Inflammatory macrophage treated with lipopolysaccharide for 1 hour (primary cell): ENCODE results near the gene C12orf42.

Source experiments
- DNase-seq, 2 donors: peaks; one replicate each; pipeline ENCODE4 v3.0.0-alpha.2; 2020 to 2022

Gene C12orf42

DNA sequence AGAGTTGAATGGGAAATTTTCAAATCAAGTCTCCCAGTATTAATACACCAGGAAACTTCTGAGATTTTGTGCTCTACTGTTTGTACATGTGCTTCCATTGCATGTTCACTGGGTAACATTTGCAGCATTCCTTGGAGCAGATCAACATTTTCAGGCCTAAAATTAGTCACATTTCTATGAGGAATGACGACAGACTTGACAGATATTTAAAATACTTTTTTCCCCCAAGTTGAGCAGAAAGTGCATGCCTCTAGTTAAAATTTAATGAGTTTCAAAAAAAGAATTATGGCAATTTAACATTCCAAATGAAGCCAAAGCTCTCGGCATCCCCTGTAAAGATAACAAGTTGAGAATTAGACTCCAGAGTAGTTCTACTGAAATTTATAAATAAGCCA lies 72.3 kb downstream of the C12orf42 start:
- no peak for DNase-seq

DNA sequence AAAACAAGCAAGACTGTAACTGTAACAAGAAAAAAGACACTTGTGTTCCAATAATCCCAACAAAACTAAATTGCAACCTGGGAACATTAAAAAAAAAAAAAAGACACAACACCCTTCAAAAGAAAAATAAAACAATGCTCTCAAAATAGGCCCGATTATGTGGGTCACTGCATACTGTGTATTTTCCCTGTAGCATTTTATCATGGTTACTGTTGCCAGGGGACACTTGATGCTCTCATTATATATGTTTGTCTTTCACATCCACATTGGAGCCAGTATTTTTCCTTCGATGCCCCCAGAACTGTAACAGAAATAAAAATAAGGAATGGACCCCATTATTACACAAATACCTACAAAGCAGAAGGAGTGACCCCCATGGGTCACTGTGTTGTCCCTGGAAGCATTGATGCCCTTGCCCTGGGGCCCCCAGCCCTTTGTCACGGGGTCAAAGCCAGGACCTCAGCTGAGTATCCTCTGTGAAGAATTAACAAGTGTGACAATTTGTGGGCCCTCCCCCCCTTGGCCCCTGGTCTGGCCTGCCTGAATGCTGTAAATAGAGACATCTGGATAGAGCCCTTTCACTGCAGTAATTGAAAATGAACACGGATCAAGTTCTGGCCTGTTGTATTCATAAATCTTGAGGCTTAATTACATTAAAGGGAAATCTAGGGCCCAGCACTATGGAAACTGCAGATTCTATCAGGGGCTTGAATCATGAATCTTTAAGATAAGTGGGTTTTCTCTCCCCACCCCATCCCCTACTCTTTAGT lies 72.8 kb downstream of the C12orf42 start:
- no peak for DNase-seq

DNA sequence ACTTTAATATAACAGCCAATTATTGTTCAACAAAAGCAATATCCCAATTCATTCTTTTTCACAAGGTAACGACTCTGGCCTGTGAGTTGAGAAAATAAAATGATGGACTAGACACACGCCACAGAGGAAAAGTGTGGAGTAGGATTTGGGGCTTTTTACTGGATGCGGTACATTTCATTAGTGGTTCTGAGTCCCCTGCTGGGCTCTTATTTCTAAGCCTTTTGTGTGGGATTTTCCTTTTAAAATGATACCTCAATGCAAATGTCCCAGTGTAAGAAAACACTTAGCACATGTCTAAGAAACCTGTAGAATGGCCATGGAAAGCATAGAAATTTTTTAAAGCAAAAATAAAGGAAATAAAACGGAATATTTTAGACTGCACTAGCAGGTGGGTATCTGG lies 73.4 kb downstream of the C12orf42 start:
- no peak for DNase-seq

DNA sequence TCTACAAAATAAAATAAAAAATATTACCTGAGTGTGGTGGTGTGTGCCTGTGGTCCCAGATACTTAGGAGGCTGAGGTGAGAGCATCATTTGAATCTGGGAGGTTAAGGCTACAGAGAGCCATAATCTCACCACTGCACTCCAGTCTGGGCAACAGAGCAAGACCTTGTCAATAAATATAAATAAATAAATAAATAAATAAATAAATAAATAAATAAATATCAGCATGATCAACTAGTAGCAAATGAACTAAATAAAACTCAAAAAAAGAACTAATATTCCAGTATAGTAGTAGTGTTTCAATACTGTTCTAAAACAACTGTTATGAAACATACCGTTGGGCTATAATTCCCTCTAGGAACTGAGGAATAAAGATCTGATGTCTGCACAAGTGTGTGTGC lies 74.4 kb downstream of the C12orf42 start:
- no peak for DNase-seq

DNA sequence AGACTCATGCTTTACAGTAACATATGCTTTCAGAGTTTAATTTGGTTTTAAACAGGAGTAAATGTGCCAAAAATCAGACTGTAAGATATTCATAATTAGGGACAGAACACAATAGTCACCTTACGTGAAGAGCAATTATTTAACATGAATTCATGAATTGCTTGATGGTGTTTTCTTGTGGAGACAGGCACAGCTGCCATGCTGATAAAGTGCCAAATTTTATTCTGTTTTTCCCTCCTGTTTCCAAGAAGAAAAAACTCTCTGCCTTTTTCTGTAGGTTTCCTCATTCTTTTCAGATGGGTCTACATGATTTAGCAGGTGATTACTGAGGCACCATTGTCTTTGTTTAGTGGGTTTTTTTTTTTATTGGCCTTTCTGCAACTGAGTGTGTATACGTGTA lies 80.1 kb downstream of the C12orf42 start:
- DNase-seq = no peak

DNA sequence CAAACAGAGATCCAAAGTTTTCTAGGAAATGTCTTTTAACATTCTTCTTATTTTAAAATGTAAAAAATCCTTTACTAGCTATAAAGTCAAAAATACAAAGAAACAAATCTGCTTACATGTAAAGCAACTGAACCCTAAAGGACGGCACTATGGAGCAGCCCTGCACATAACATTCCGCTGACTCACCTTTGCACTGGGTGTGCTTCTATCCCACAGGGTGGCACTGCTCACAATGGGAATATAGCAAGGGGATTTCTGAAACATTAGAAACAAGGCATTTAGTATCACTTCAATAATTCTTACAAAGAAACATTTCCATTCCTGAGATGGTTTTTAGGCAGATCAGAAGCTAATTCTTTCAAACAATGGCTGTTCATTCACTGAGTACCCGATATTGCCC lies 94.3 kb downstream of the C12orf42 start:
- no peak for DNase-seq

DNA sequence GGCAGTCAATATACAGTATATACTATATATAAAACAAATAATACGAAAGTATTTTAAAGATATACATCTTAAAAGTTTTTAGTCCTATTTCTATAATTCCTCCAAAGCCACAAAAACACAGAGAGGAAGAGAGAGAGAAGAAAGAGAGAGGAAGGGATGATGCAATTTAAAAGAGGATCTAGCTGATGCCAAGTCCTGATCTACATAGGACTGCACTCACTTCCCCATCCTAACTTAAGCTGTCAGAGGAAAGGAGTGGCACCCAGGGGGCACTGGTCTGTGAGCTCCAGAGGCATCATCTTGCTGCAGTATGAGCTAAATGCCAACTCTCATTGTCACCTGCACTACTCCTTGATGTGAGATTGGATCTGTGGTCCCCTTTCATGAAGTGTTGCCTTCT lies 95.8 kb downstream of the C12orf42 start:
- peak in 1 of 2 donors; percentile 7 for DNase-seq

DNA sequence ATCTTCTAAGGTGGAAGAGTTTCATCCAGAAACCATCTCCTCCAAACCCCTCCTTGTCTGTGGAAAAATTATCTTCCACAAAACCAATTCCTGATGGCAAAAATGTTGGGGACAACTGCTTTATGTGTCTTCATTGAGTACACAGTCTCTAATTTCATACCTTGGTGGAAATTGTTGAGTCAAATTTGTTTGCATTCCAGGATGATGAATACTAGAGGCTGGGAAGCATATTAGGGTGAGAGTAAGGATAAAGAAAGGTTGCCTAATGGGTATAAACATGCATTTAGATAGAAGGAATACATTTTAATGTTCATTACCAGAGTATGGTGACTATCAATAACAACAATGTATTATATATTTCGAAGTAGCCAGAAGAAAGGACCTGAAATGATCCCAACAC lies 98.2 kb downstream of the C12orf42 start:
- no peak for DNase-seq

DNA sequence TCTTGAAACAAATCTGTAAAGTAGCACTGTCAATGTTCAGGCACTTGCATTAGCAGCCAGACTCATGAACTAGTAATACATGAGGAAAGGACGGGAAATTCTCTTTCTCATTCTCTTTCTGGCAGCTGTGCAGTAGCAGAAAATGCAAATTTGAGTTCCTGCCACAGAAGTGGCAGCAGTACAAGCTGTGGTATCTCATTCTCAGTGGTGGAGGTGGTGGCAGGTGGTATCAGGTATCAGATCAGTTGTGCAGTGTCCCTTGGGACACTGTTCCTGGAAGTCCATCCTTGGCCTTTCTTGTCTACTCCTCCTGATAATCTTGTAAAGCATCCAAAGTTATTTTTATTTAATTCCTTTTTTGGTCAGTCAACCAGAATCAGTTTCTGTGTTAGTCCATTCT lies 103.0 kb downstream of the C12orf42 start:
- DNase-seq = no peak

DNA sequence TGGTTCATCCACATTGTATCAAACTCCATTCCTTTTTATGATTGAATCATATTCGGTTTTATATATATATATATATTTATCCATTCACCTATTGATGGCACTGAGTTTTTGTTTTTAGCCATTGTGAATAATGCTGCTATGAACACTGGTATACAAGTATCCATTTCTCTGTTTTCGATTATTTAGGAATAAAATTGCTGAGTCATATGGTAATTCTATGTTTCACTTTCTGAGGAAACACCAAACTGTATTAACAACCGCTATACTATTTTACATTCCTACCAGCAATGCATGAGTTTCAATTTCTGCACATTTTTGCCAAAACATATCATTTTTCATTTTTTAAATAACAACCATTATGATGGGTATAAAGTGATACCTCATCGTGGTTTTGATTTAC lies 104.7 kb downstream of the C12orf42 start:
- DNase-seq = no peak

DNA sequence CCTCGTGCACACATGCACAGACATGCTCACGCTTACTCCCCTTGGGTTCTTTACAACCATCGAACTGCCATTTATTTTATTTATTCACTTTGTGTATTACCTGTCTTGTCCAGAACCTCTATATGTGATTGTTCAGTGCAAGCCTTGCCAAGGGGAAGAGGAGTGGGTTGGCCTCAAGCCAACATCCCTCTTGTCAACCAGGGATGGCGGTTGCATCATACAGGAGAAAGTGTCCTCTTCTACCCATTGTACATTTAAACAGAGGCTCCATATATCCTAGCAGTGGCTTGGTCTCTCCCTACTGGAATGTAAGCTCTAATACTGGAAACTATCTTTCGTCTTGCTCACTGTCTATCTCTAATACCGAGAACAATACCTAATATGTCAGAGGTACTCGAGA lies 108.4 kb downstream of the C12orf42 start:
- DNase-seq = no peak

DNA sequence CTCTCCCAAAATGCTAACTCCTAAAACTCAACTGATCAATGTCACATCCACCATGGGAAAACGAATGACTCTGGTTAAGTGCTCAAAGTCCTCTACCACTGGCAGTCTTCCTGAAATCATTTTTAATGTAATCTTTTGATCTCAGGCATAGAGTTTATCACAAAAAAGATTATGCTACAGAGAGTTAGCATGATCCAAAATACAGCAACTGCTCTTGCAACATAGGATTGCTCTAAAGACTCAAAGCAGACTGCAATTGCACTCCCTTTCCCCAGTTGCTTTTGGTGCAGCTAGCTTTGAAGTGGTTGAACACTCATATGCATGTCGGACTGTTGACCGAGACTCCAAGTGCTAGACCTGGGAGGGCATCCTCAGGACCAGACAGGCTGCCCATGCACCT lies 109.3 kb downstream of the C12orf42 start:
- no peak for DNase-seq

DNA sequence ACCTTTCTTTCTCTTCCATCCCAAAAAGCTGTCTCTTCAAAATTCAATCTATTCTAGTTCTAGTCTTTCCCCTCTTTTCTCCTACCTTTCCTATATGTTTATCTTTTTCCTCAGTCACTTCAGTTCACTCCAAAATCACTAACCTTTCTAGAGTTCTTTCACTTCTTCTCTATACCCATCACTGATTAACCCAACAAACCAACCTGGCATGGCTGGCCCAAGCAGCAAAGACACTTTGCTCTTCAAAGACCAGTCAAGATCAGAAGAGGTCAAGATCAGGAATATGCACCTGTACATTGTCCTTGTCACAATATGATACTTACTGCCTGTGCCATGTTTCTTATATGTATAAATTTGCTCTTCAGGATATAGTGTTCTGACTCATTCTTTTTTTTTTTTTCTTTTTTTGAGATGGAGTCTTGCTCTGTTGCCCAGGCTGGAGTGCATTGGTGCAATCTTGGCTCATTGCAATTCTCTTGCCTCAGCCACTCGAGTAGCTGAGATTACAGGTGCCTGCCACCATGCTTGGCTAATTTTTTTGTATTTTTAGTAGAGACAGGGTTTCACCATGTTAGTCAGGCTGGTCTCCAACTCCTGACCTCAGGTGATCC lies 112.9 kb downstream of the C12orf42 start:
- no peak for DNase-seq

DNA sequence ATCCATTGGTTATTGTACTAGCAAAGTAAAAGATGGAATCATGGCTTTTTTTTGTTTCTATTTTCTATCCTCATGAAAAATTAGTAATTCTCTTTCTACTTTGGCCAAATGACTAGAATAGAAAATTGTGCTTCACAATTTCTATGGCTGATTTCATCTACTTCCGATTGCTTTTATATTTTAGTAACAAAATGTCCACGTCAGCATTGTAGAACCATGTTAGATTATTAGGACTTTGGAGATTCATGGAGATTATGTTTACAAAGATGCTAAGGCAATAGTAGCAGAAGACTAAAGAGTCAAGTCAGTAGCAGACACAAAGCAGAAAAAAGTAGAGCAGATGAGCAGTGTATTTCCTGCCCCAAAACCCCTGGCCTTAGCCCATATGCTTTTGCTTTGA lies 113.6 kb downstream of the C12orf42 start:
- no peak for DNase-seq

DNA sequence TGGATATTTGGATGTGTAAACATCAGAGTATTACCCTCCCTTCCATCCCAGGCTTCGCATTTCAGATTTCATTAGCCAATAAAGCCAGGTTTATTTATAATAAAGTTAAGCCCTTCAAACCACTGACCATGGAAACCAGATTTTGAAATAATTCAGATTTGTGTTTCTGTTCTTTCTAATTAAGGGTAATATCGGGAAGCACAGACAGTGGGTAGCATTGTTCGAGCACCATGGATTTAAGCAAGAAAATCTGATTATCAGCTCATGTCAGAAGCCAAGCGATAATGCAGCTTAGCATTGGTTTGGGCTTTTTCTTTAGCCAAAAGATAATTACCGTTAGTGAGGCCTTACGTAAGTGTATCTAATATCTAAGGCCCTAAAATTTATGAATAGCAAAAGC lies 116.1 kb downstream of the C12orf42 start:
- no peak for DNase-seq

DNA sequence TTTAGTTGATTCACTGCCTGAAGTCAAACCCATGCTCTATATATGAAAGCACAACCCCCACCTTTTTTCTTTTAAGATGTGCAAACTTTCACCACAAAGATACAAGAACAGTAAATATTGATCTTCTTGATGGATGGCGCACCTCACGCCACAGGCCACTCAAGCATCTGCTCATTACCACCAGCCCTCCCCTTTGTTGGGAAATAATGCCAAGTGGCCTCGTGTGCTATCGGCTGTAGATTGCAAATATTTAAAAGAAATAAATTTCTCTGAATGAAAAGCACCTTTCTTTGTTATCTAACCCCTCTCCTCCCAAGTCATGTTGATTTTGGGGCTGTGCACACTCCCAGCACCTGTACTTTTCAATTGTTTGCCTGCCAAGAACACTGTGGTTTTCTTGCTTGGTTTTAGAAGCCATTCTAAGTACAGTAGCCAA lies 122.7 kb downstream of the C12orf42 start:
- no peak for DNase-seq

DNA sequence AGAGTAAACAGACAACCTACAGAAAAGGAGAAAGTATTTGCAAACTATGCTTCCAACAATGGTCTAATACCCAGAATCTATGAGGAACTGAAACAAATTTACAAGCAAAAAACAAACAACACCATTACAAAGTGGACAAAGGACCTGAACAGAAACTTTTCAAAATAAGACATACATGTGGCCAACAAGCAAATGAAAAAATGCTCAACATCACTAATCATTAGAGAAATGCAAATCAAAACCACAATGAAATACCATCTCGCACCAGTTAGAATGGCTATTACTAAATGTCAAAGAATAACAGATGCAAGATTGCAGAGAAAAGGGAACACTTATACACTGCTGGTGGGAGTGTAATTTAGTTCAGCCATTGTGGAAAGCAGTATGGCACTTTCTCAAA lies 125.8 kb downstream of the C12orf42 start:
- no peak for DNase-seq

DNA sequence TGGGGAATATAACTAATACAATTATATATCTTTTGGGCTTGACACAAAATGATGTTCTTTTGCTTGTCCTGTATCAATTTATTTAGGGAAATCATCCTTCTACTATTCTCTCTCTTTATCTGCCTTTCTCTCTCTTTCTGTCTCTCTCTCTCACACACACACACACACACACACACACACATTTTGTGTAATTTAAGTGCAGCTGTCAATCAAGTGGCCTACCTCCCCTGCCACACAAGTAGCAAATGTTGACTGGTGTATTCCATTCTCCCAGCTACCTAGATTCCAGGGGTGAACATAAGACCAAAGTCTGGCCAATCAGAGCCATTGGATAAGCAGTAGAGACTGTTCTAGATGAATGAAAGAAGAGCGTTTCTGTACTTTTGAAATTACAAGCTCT lies 127.6 kb downstream of the C12orf42 start:
- DNase-seq = no peak

DNA sequence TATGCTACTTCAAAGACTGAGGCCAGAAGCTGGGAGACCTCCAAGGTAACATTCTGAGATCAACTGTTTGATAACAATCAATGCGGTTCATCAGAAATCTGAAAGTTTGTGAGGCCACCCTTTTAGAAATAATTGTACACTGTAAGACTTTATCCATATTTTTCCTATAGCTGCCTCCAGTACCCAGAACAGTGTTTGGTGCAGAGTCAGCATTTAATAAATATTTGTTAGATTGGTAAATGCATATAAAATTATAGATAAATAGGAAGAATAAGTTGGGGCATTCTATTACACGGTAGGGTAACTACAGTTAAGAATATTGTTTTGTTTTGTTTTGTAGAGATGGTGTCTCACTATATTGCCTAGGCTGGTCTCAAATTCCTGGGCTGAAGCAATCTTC lies 141.4 kb downstream of the C12orf42 start:
- no peak for DNase-seq

DNA sequence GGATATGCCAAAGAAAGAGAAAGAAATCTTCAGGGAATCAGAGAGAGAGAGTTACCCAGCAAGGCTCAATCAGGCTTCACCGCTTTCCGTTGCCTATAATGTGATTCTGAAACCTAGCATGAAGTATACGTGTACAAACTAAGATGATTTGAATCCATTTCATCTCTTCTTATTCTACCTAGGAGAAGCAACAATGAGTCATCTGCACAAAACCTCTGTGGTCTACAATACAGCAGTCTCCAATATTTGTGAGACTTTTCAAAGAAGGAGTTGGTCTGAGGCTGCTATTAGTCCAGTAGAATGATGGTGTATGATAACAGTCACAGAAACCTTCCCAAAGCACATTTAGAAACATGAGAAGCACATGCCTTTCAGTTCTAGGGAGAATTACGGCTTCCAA lies 141.9 kb downstream of the C12orf42 start:
- no peak for DNase-seq

DNA sequence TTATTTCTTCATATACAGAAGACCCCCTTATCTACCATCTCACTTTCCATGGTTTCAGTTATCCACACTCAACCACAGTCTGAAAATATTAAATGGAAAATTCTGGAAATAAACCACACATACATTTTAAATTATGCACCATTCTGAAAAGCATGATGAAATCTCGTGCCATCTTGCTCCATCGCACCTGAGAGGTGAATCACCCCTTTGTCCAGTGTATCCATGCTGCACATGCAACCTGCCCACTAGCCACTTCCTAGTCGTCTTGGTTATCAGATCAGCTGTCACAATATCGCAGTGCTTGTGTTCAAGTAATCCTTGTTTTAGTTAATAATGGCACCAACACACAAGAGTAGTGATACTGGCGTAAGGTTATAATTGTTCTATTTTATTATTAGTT lies 145.7 kb downstream of the C12orf42 start:
- DNase-seq = no peak

DNA sequence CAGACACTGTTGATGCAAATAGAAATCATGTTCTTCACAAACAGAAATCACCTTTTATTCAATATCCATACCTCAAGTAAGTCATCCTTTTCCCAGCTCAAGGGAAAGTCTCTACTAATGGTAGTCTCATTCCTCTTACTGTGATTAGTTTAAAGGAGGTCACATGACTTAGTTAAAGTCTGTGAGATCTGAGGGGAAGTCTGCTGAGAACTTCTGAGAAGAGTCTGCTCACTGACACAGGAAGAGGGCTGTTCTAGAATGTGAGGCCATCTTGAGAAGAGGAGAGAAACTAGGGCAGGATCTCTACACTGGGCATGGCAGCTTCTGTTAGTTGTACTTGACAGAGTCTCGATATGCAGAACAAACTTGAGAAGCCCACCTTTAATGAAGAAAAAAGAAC lies 146.8 kb downstream of the C12orf42 start:
- no peak for DNase-seq

DNA sequence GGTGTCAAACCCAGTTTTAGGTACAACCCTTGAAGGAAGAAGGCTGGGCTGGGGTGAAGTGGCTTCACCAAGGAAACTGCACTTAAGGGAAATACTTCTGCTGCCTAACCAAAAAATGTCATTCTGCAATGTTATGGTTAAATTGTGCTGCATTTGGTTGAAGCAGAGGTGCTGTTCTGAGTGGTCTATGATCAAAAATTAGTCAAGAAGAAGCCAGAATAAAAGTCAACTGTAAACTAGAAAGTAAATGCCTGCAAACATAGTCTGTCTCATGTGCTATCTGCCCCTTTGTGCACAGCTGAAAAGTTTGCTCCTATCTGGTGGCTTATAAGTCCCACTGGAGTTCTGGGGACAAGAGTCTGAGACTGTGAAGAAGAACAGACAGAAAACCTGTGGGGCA lies 158.8 kb downstream of the C12orf42 start:
- DNase-seq = no peak

DNA sequence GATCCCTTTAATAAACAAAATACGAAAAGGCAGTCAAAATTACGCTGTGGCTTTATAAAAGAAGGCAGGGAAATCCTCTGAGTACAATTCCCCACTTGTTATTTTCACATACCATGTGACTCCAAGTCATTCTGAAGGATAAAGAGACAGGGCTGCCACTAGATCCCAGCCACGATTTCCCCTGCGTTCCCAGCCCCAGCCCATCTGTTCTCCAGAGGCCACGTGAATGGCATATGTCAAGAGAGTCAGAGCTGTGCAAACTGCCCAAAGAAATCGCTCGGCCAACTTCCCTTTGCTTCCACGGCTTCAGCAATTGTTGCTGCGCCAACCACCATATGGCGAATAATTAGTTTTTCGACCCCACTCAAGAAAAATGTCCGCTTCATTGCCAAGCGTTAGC lies 161.3 kb downstream of the C12orf42 start:
- DNase-seq = no peak

DNA sequence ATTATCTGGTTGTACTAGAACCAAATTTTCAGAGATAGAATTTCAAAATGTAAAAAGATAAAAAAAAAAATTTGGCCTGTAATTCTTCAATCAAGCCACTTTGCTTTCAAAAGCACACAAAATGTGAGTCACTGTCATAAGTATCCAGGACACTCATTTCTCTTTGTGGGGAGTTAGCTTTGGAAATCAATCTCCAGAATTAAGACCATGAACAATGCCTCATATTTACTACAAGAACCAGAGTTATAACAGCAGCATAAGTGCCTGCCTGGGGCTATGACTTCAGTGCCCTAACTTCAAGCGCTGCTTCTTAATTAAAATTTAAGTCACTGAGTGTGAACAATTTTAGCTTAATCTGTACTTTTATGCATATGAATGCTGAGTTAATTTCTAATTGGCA lies 162.1 kb downstream of the C12orf42 start:
- no peak for DNase-seq
